Fibroblast of skin of right biceps (primary cell): ENCODE measurements around the gene SCGB1D4.
"Not testable (repeated sequence)": the region's sequence is repeated elsewhere in the genome, so short reads cannot be mapped to it uniquely, and the experiment has no call there.

Source experiments
- DNase-seq: peaks from one replicate; pipeline ENCODE4 v3.0.0-alpha.2; 2013

Gene SCGB1D4

GRCh38 chr11:62298975-62299374, at the start of gene SCGB1D4:
SCGB1D4 (minus strand) TSS chr11:62299075; CDS start chr11:62299010, 65 bp downstream.
- DNase-seq = no peak

- no peak for DNase-seq
Measured at GRCh38 chr11:62345861-62346260, 47.0 kb upstream of the SCGB1D4 start.

GRCh38 chr11:62344210-62344609, 45.3 kb upstream of the SCGB1D4 start:
- DNase-seq = no peak

GRCh38 chr11:62343646-62344190, 44.8 kb upstream of the SCGB1D4 start:
- not testable (repeated sequence) for DNase-seq

- DNase-seq = no peak
Measured at GRCh38 chr11:62341588-62341987, 42.7 kb upstream of the SCGB1D4 start.

GRCh38 chr11:62340269-62340901, 41.5 kb upstream of the SCGB1D4 start:
- peak; percentile 37 for DNase-seq

GRCh38 chr11:62338218-62338617, 39.3 kb upstream of the SCGB1D4 start:
- DNase-seq = no peak

GRCh38 chr11:62337303-62338181, 38.7 kb upstream of the SCGB1D4 start, which contains the start of gene ASRGL1:
ASRGL1 (plus strand) TSS chr11:62337448; CDS start chr11:62337978, 530 bp downstream.
- DNase-seq = peak; percentile 54

- not testable (repeated sequence) for DNase-seq
Measured at GRCh38 chr11:62336949-62337302, 38.1 kb upstream of the SCGB1D4 start.

- no peak for DNase-seq
Measured at GRCh38 chr11:62333768-62334167, 34.9 kb upstream of the SCGB1D4 start.

- not testable (repeated sequence) for DNase-seq
Measured at GRCh38 chr11:62331264-62331663, 32.4 kb upstream of the SCGB1D4 start.

GRCh38 chr11:62327541-62327940, 28.7 kb upstream of the SCGB1D4 start:
- DNase-seq = not testable (repeated sequence)

GRCh38 chr11:62326719-62327118, 27.8 kb upstream of the SCGB1D4 start:
- not testable (repeated sequence) for DNase-seq

- DNase-seq = not testable (repeated sequence)
Measured at GRCh38 chr11:62325781-62326180, 26.9 kb upstream of the SCGB1D4 start.

GRCh38 chr11:62324731-62325556, 26.1 kb upstream of the SCGB1D4 start:
- peak; percentile 19 for DNase-seq

GRCh38 chr11:62322524-62322923, 23.6 kb upstream of the SCGB1D4 start:
- DNase-seq = no peak

GRCh38 chr11:62315431-62315830, 16.6 kb upstream of the SCGB1D4 start:
- DNase-seq = no peak

GRCh38 chr11:62309991-62310390, 11.1 kb upstream of the SCGB1D4 start:
- no peak for DNase-seq

GRCh38 chr11:62307950-62308349, 9.1 kb upstream of the SCGB1D4 start:
- DNase-seq = no peak

- DNase-seq = no peak
Measured at GRCh38 chr11:62306227-62306626, 7.4 kb upstream of the SCGB1D4 start.

- DNase-seq = peak; percentile 17
Measured at GRCh38 chr11:62295504-62295903, 3.4 kb downstream of the SCGB1D4 start.

- DNase-seq = no peak
Measured at GRCh38 chr11:62280452-62280851, 18.4 kb downstream of the SCGB1D4 start.

GRCh38 chr11:62273789-62274275, 25.0 kb downstream of the SCGB1D4 start:
- DNase-seq = no peak
